ENCODE results near the gene NEK6.

The NEK6 gene

GRCh38 chr9:124290053-124290591, 32.4 kb downstream of the NEK6 start:
- peak overlapping the region in 1 of 2 experiments; percentile 93 for H3K14ac ChIP-seq (ENCODE audit: low read length in 2 of 2)
- peak overlapping the region; percentile 97 for H2AK5ac ChIP-seq (ENCODE audit: low read length, severe bottlenecking)
- H4K91ac ChIP-seq (ENCODE audit: low read length): peak overlapping the region; percentile 81
- H3K79me1 ChIP-seq (replicated peaks; ENCODE audit: low read length, poor library complexity, severe bottlenecking): no peaks in the 10 kb centered on the region
- 91% methylated on average over 21 of the region's 21 CpGs for WGBS
- H3K4me3 ChIP-seq (ENCODE audit: insufficient read depth in 1 of 2, low read depth in 1 of 2, low read length in 2 of 2): no peak overlapping the region
- no peak for DNase-seq
- peak overlapping the region; percentile 51 to 98 for H2BK12ac ChIP-seq (ENCODE audit: low read length in 2 of 2)
- H3K27me3 ChIP-seq (ENCODE audit: control insufficient read depth in 1 of 2, insufficient read depth in 1 of 2, low read length in 2 of 2): no peaks in the 10 kb centered on the region
- peaks cover 78% of the 10 kb centered on the region for H3K4me1 ChIP-seq (ENCODE audit: control insufficient read depth, insufficient read depth, low read depth, low read length)
- peak overlapping the region; percentile 63 for H4K8ac ChIP-seq (ENCODE audit: low read length)
- H3K18ac ChIP-seq (ENCODE audit: low read depth in 1 of 2, low read length in 2 of 2): peak overlapping the region; percentile 93 to 97
- H3K9me3 ChIP-seq (ENCODE audit: control insufficient read depth, low read length): no peaks in the 10 kb centered on the region
- peak overlapping the region; percentile 62 to 87 for H3K4ac ChIP-seq (ENCODE audit: low read depth in 1 of 2, low read length in 2 of 2)
- H2BK120ac ChIP-seq (ENCODE audit: low read depth, low read length): peak overlapping the region; percentile 62
- H2AFZ ChIP-seq (ENCODE audit: low read depth, low read length): no peak overlapping the region
- no peak overlapping the region for H3K4me2 ChIP-seq (ENCODE audit: low read length, poor library complexity, severe bottlenecking)
- H2BK15ac ChIP-seq (ENCODE audit: low read depth, poor library complexity, severe bottlenecking): no peak overlapping the region
- peak overlapping the region; percentile 40 for H3K9ac ChIP-seq (ENCODE audit: low read length)
- peaks cover 55% of the 10 kb centered on the region in 2 experiments for H3K36me3 ChIP-seq (ENCODE audit: control insufficient read depth in 1 of 2, insufficient read depth in 2 of 2, low read depth in 1 of 2, low read length in 2 of 2)
- no peak overlapping the region for H2BK5ac ChIP-seq (ENCODE audit: low read depth, low read length, poor library complexity, severe bottlenecking)
- H3K27ac ChIP-seq (ENCODE audit: low read length, poor library complexity, severe bottlenecking): peak overlapping the region; percentile 45
- peak overlapping the region in 1 of 2 experiments; percentile 25 for H3K23ac ChIP-seq (ENCODE audit: low read length in 2 of 2)

- Histone ChIP-seq H3K9me3 (ENCODE audit: control insufficient read depth, low read length) (no peaks in the 10 kb centered on the region), H3K4ac (ENCODE audit: low read depth in 1 of 2, low read length in 2 of 2) (peak overlapping the region; percentile 62 to 87), H3K23ac (ENCODE audit: low read length in 2 of 2) (no peak overlapping the region), H3K36me3 (ENCODE audit: control insufficient read depth in 1 of 2, insufficient read depth in 2 of 2, low read depth in 1 of 2, low read length in 2 of 2) (peaks cover 60 to 63% of the 10 kb centered on the region in 2 experiments), H2AFZ (ENCODE audit: low read depth, low read length) (no peak overlapping the region), H3K4me2 (ENCODE audit: low read length, poor library complexity, severe bottlenecking) (no peak overlapping the region), H2BK15ac (ENCODE audit: low read depth, poor library complexity, severe bottlenecking) (peak overlapping the region; percentile 35), H3K27ac (ENCODE audit: low read length, poor library complexity, severe bottlenecking) (peak overlapping the region; percentile 45), H2BK120ac (ENCODE audit: low read depth, low read length) (peak overlapping the region; percentile 22), H3K9ac (ENCODE audit: low read length) (peak overlapping the region; percentile 32), H3K4me1 (ENCODE audit: control insufficient read depth, insufficient read depth, low read depth, low read length) (peaks cover 81% of the 10 kb centered on the region), H4K91ac (ENCODE audit: low read length) (peak overlapping the region; percentile 81), H2BK5ac (ENCODE audit: low read depth, low read length, poor library complexity, severe bottlenecking) (peak overlapping the region; percentile 57), H3K14ac (ENCODE audit: low read length in 2 of 2) (peak overlapping the region in 1 of 2 experiments; percentile 91), H4K8ac (ENCODE audit: low read length) (peak overlapping the region; percentile 63), H3K27me3 (ENCODE audit: control insufficient read depth in 1 of 2, insufficient read depth in 1 of 2, low read length in 2 of 2) (no peaks in the 10 kb centered on the region), H3K18ac (ENCODE audit: low read depth in 1 of 2, low read length in 2 of 2) (peak overlapping the region; percentile 93 to 97), H2BK12ac (ENCODE audit: low read length in 2 of 2) (peak overlapping the region; percentile 75 to 98), H3K79me1 (replicated peaks; ENCODE audit: low read length, poor library complexity, severe bottlenecking) (no peaks in the 10 kb centered on the region), H3K4me3 (ENCODE audit: insufficient read depth in 1 of 2, low read depth in 1 of 2, low read length in 2 of 2) (no peak overlapping the region), H2AK5ac (ENCODE audit: low read length, severe bottlenecking) (peak overlapping the region; percentile 97)
- WGBS: 62% methylated on average over 22 of the region's 22 CpGs
- DNase-seq: peak; percentile 58
Measured at GRCh38 chr9:124290743-124291554, 33.2 kb downstream of the NEK6 start.

GRCh38 chr9:124291801-124292396, 34.1 kb downstream of the NEK6 start:
- H2BK15ac ChIP-seq (ENCODE audit: low read depth, poor library complexity, severe bottlenecking): peak overlapping the region; percentile 68
- peak overlapping the region; percentile 4 for H3K9ac ChIP-seq (ENCODE audit: low read length)
- H3K23ac ChIP-seq (ENCODE audit: low read length in 2 of 2): peak overlapping the region in 1 of 2 experiments; percentile 68
- H4K91ac ChIP-seq (ENCODE audit: low read length): peak overlapping the region; percentile 98
- no peak overlapping the region for H2AFZ ChIP-seq (ENCODE audit: low read depth, low read length)
- H3K4me1 ChIP-seq (ENCODE audit: control insufficient read depth, insufficient read depth, low read depth, low read length): peaks cover 83% of the 10 kb centered on the region
- H3K4me2 ChIP-seq (ENCODE audit: low read length, poor library complexity, severe bottlenecking): no peak overlapping the region
- H3K4me3 ChIP-seq (ENCODE audit: insufficient read depth in 1 of 2, low read depth in 1 of 2, low read length in 2 of 2): no peak overlapping the region
- H3K27ac ChIP-seq (ENCODE audit: low read length, poor library complexity, severe bottlenecking): peak overlapping the region; percentile 42
- H2BK12ac ChIP-seq (ENCODE audit: low read length in 2 of 2): peak overlapping the region; percentile 56 to 89
- peak overlapping the region; percentile 92 to 95 for H3K4ac ChIP-seq (ENCODE audit: low read depth in 1 of 2, low read length in 2 of 2)
- peaks cover 66 to 69% of the 10 kb centered on the region in 2 experiments for H3K36me3 ChIP-seq (ENCODE audit: control insufficient read depth in 1 of 2, insufficient read depth in 2 of 2, low read depth in 1 of 2, low read length in 2 of 2)
- H2AK5ac ChIP-seq (ENCODE audit: low read length, severe bottlenecking): peak overlapping the region; percentile 94
- H3K14ac ChIP-seq (ENCODE audit: low read length in 2 of 2): peak overlapping the region in 1 of 2 experiments; percentile 97
- H3K79me1 ChIP-seq (replicated peaks; ENCODE audit: low read length, poor library complexity, severe bottlenecking): no peaks in the 10 kb centered on the region
- H4K8ac ChIP-seq (ENCODE audit: low read length): peak overlapping the region; percentile 94
- DNase-seq: peak; percentile 87
- H3K27me3 ChIP-seq (ENCODE audit: control insufficient read depth in 1 of 2, insufficient read depth in 1 of 2, low read length in 2 of 2): no peaks in the 10 kb centered on the region
- H2BK5ac ChIP-seq (ENCODE audit: low read depth, low read length, poor library complexity, severe bottlenecking): peak overlapping the region; percentile 57
- no peaks in the 10 kb centered on the region for H3K9me3 ChIP-seq (ENCODE audit: control insufficient read depth, low read length)
- peak overlapping the region; percentile 89 to 97 for H3K18ac ChIP-seq (ENCODE audit: low read depth in 1 of 2, low read length in 2 of 2)
- peak overlapping the region; percentile 80 for H2BK120ac ChIP-seq (ENCODE audit: low read depth, low read length)
- WGBS: 40% methylated on average over 8 of the region's 11 CpGs

Measured in mesenchymal stem cell (in vitro differentiated cells and primary cell).